HCT116 (cell line): ENCODE measurements around the gene UFD1. TPM values are rescaled to one million over a fixed set of nuclear protein-coding genes. Genes with fewer than 3 reads are reported as not detected.

Experiments
- ATAC-seq: fragments of 200-7000 bp; cut with Tn5 transposase; 2 replicates; pipeline ENCODE4 v1.9.1; 2020; ENCODE audit warnings: mild to moderate bottlenecking, moderate library complexity
- BruUV-seq: library from RNA; stranded (reverse); fragments of 400-500 nt; replicated peaks from 2 replicates; lab custom pipeline; 2021; lab: Mats Ljungman, UMichigan
- CTCF ChIA-PET: fragments of 300-600 bp; sonication (Branson Sonifier 250); formaldehyde crosslinking; loops from one replicate; lab custom pipeline; 2021; ENCODE audit warnings: antibody characterized with exemption; lab: Charles Lee
- POLR2A ChIA-PET: fragments of 300-600, 350-600 bp; sonication (Branson Sonifier 250); formaldehyde crosslinking; loops from one replicate; lab custom pipeline; 2021; ENCODE audit warnings: antibody characterized with exemption; lab: Charles Lee
- RAD21 ChIA-PET, 2 experiments: fragments of 300-600 bp; sonication (Branson Sonifier 250); formaldehyde crosslinking; loops; one replicate each; lab custom pipeline; 2023; ENCODE audit warnings: low total read pairs in 2 of 2; ENCODE audit not compliant: uncharacterized antibody in 2 of 2, unreplicated experiment in 2 of 2, low non-redundant PET in 1 of 2; lab: Charles Lee
- DNase-seq: peaks from one replicate; pipeline ENCODE4 v3.0.0-alpha.2; 2010; ENCODE audit warnings: low read depth, low spot score
- H2AFZ ChIP-seq: fragments of 200-600 bp; shearing (Covaris generic), sonication (generic); 2 replicates; pipeline ENCODE4 v1.6.1; 2017; ENCODE audit warnings: low read depth, mixed run types, mixed read lengths, antibody characterized with exemption, low read length; ENCODE audit not compliant: poor library complexity, severe bottlenecking
- H3K27ac ChIP-seq: 2 replicates; pipeline ENCODE4 v1.5.1; 2012; ENCODE audit warnings: low read depth, low read length
- H3K27me3 ChIP-seq: fragments of 200-600 bp; sonication (generic); 2 replicates; pipeline ENCODE4 v1.6.1; 2016; ENCODE audit warnings: mixed run types, low read length, mixed read lengths; ENCODE audit not compliant: insufficient read depth
- H3K36me3 ChIP-seq, 2 experiments: fragments of 200-500 bp in 1 of 2; fragments of 200-600 bp in 1 of 2; sonication (Bioruptor generic) in 1 of 2; sonication (generic) in 1 of 2; 2 replicates each; pipeline versions ENCODE4 v1.5.1 to v1.6.1; 2014 to 2016; ENCODE audit warnings: low read length in 2 of 2, inconsistent platforms in 1 of 2, mixed read lengths in 1 of 2, mixed run types in 1 of 2; ENCODE audit not compliant: insufficient read depth in 2 of 2, control insufficient read depth in 1 of 2
- H3K4me1 ChIP-seq, 2 experiments: fragments of 200-600 bp in 1 of 2; sonication (generic) in 1 of 2; 2 replicates each; pipeline versions ENCODE4 v1.5.1 to v1.6.1; 2012 to 2017; ENCODE audit warnings: low read length in 2 of 2, inconsistent platforms in 1 of 2, mild to moderate bottlenecking in 1 of 2, mixed read lengths in 1 of 2, mixed run types in 1 of 2, moderate library complexity in 1 of 2; ENCODE audit not compliant: insufficient read depth in 2 of 2, control insufficient read depth in 1 of 2
- H3K4me2 ChIP-seq: fragments of 200-600 bp; sonication (generic); 2 replicates; pipeline ENCODE4 v1.6.1; 2017; ENCODE audit warnings: mixed run types, low read length, mixed read lengths
- H3K4me3 ChIP-seq, 2 experiments: fragments of 200-600 bp in 1 of 2; sonication (generic) in 1 of 2; replicated peaks in 1 of 2; 2 replicates each; pipeline ENCODE4 v1.5.1; 2011 to 2016; ENCODE audit warnings: low read length in 2 of 2, control low read depth in 1 of 2, low read depth in 1 of 2, mild to moderate bottlenecking in 1 of 2, mixed read lengths in 1 of 2, mixed run types in 1 of 2
- H3K79me2 ChIP-seq: fragments of 200-600 bp; sonication (generic); 2 replicates; pipeline ENCODE4 v1.6.1; 2017; ENCODE audit warnings: mild to moderate bottlenecking, mixed run types, low read length, moderate library complexity, mixed read lengths; ENCODE audit not compliant: insufficient read depth
- H3K9ac ChIP-seq: fragments of 200-600 bp; sonication (generic); 2 replicates; pipeline ENCODE4 v1.6.1; 2016; ENCODE audit warnings: low read length, mixed read lengths
- H3K9me2 ChIP-seq: fragments of 200-600 bp; sonication (generic), shearing (Covaris generic); 2 replicates; pipeline ENCODE4 v1.6.1; 2017; ENCODE audit warnings: mixed run types, mild to moderate bottlenecking, moderate library complexity; ENCODE audit not compliant: insufficient read depth
- H3K9me3 ChIP-seq, 2 experiments: fragments of 200-500 bp in 1 of 2; fragments of 200-600 bp in 1 of 2; sonication (Bioruptor generic) in 1 of 2; sonication (generic) in 1 of 2; 2 replicates each; pipeline ENCODE4 v1.6.1; 2014 to 2017; ENCODE audit warnings: low read length in 2 of 2, mixed read lengths in 2 of 2, inconsistent platforms in 1 of 2, low read depth in 1 of 2, mild to moderate bottlenecking in 1 of 2, mixed run types in 1 of 2, moderate library complexity in 1 of 2; ENCODE audit not compliant: control insufficient read depth in 1 of 2, insufficient read depth in 1 of 2
- H4K20me1 ChIP-seq: fragments of 200-600 bp; sonication (generic), shearing (Covaris generic); 2 replicates; pipeline ENCODE4 v1.6.1; 2017; ENCODE audit warnings: mixed run types, mild to moderate bottlenecking, moderate library complexity; ENCODE audit not compliant: insufficient read depth
- CBX3 ChIP-seq: IDR thresholded peaks from 2 replicates; pipeline ENCODE4 v1.6.1; 2012; ENCODE audit warnings: low read depth
- ELF1 ChIP-seq: IDR thresholded peaks from 2 replicates; pipeline ENCODE4 v1.6.1; 2012; ENCODE audit warnings: low read depth, borderline replicate concordance
- EZH2 ChIP-seq: fragments of 200-600 bp; sonication (generic); IDR thresholded peaks from 2 replicates; pipeline ENCODE4 v1.6.1; 2017; ENCODE audit warnings: antibody characterized with exemption, mixed run types
- EZH2phosphoT487 ChIP-seq: fragments of 200-600 bp; IDR thresholded peaks from 2 replicates; pipeline ENCODE4 v1.6.1; 2018; ENCODE audit warnings: antibody characterized with exemption, borderline replicate concordance
- FOSL1 ChIP-seq: IDR thresholded peaks from 2 replicates; pipeline ENCODE4 v1.6.1; 2012; ENCODE audit warnings: low read depth
- POLR2AphosphoS5 ChIP-seq: IDR thresholded peaks from 2 replicates; pipeline ENCODE4 v1.6.1; 2011; ENCODE audit warnings: mild to moderate bottlenecking, low read depth, low read length, moderate library complexity
- RAD21 ChIP-seq: IDR thresholded peaks from 2 replicates; pipeline ENCODE4 v1.6.1; 2012; ENCODE audit warnings: low read depth, mild to moderate bottlenecking
- SP1 ChIP-seq: IDR thresholded peaks from 2 replicates; pipeline ENCODE4 v1.6.1; 2012; ENCODE audit warnings: low read depth
- TCF7L2 ChIP-seq: IDR thresholded peaks from 2 replicates; pipeline ENCODE4 v1.7.0; 2011; ENCODE audit warnings: borderline replicate concordance, inconsistent platforms; ENCODE audit not compliant: insufficient read depth, insufficient read length; ENCODE audit errors: extremely low read depth
- ZBTB33 ChIP-seq: IDR thresholded peaks from 2 replicates; pipeline ENCODE4 v1.6.1; 2011; ENCODE audit warnings: mild to moderate bottlenecking, low read length, moderate library complexity; ENCODE audit not compliant: insufficient replicate concordance; ENCODE audit errors: extremely low read depth
- intact Hi-C: fragments of 100-400 bp; cut with micrococcal nuclease; formaldehyde crosslinking; loops from 2 replicates; pipeline ENCODE4 v1.10.0; 2022
- total RNA-seq: library from RNA; stranded (reverse); gene quantifications from one replicate; pipeline ENCODE4 v1.2.1, GENCODE V29; 2021; ENCODE audit not compliant: unreplicated experiment

The UFD1 gene
- total RNA-seq, 1 experiment from 2014 or later = 97.5 TPM

DNA sequence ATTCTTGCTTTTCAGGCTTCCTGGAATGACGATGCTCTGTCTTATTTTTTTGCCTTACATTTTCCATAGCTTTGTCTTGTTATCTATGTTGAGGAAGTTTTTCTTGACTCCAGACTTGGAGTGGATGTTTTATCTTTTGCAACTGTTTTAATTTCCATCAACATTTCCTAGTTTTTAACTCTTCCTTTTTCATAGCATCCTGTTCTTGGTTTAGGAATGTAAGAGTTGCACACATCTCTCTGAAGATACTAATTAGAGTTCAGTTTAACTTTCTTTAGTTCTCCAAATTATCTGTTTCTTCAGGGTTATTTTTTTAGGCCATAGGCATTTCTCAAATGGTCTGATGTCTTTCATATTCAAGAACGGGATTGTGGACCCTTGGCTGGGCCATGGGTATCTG lies 34.8 kb upstream of the UFD1 start (continued):
- TF ChIP-seq EZH2phosphoT487 (no peak), ZBTB33 (no peak), POLR2AphosphoS5 (no peak), CBX3 (no peak), ELF1 (no peak)

DNA sequence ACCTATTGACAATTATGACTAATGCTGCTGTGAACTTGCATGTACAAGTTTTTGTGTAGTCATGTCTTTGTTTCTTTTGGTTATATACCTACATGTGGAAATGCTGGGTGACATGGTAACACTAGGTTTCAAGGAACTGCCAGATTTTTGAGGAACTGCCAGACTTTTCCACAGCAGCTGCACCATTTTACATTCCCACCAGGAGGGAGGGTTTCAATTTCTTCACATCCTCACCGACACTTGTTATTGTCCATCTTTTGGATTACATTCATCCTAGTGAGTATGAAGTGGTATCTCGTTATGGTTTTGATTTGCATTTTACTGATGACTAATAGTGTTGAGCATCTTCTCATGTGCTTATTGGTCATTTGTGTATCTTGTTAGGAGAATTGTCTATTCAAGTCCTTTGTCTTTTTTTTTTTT lies 31.9 kb upstream of the UFD1 start:
- Histone ChIP-seq H4K20me1 (no peaks in the 10 kb centered on the region), H3K9me2 (no peaks in the 10 kb centered on the region), H2AFZ (no peak overlapping the region), H3K9me3 (no peaks in the 10 kb centered on the region), H3K9ac (no peak overlapping the region), H3K4me1 (no peaks in the 10 kb centered on the region), H3K4me2 (no peak overlapping the region), H3K27ac (no peak overlapping the region), H3K79me2 (no peaks in the 10 kb centered on the region), H3K27me3 (no peaks in the 10 kb centered on the region), H3K4me3 (no peak overlapping the region), H3K36me3 (peaks cover 7 to 40% of the 10 kb centered on the region in 2 experiments; a peak in 3 of 4 replicates)
- CTCF ChIA-PET = no interaction called here
- TF ChIP-seq EZH2 (no peak), ZBTB33 (no peak), TCF7L2 (no peak), FOSL1 (no peak), SP1 (no peak), RAD21 (no peak), CBX3 (no peak)
- no TSS peak for BruUV-seq
- no peak for ATAC-seq
- RAD21 ChIA-PET = no interaction called here
- no peak for DNase-seq
- intact Hi-C loops = no loop called here
- POLR2A ChIA-PET = interaction anchor here (0.7 kb wide), 1 partner anchor 9 kb away, joined by 3 read pairs; no protein-coding TSS in a partner anchor
